PFSK-1 (cell line): ENCODE data around the gene TMEM109.

Experiments
- FOXP2 ChIP-seq: optimal IDR thresholded peaks from 2 replicates; pipeline ENCODE3; 2011; ENCODE audit warnings: borderline replicate concordance, control low read depth, inconsistent platforms; ENCODE audit not compliant: insufficient read depth; ENCODE audit errors: extremely low read length, extremely low read depth
- POLR2AphosphoS5 ChIP-seq: IDR thresholded peaks from 2 replicates; pipeline ENCODE4 v1.6.1; 2012; ENCODE audit warnings: low read depth, mild to moderate bottlenecking, control low read depth, low read length, moderate library complexity
- REST ChIP-seq, 2 experiments: IDR thresholded peaks; 2 replicates each; pipeline versions ENCODE4 v1.6.1 to v1.8.0; 2011 to 2012; ENCODE audit warnings: low read depth in 2 of 2, low read length in 2 of 2, control low read depth in 1 of 2, inconsistent platforms in 1 of 2, mild to moderate bottlenecking in 1 of 2, moderate library complexity in 1 of 2; ENCODE audit not compliant: insufficient read depth in 1 of 2
- SIN3A ChIP-seq: IDR thresholded peaks from 2 replicates; pipeline ENCODE4 v1.6.1; 2012; ENCODE audit warnings: mild to moderate bottlenecking, low read length, moderate library complexity, borderline replicate concordance; ENCODE audit not compliant: insufficient read depth
- TAF1 ChIP-seq: IDR thresholded peaks from 2 replicates; pipeline ENCODE4 v1.6.1; 2012; ENCODE audit warnings: low read length, control low read depth, borderline replicate concordance; ENCODE audit not compliant: insufficient read depth

TMEM109 gene

GRCh38 chr11:60936467-60937143 lies 22.6 kb downstream of the TMEM109 start:
- no peak for TF ChIP-seq FOXP2
- TF ChIP-seq TAF1, result no peak
- TF ChIP-seq POLR2AphosphoS5, result no peak
- no peak for TF ChIP-seq REST (IDR thresholded peaks at IDR 0.05; ENCODE audit: insufficient read depth in 1 of 2, low read depth in 2 of 2, low read length in 2 of 2)
- TF ChIP-seq SIN3A, result no peak

- TF ChIP-seq POLR2AphosphoS5 (no peak), FOXP2 (no peak), REST (IDR thresholded peaks at IDR 0.05; ENCODE audit: insufficient read depth in 1 of 2, low read depth in 2 of 2, low read length in 2 of 2) (no peak), SIN3A (no peak), TAF1 (no peak)
Measured at GRCh38 chr11:60937144-60937527, 23.2 kb downstream of the TMEM109 start.

- no peak for TF ChIP-seq TAF1
- no peak for TF ChIP-seq REST (IDR thresholded peaks at IDR 0.05; ENCODE audit: insufficient read depth in 1 of 2, low read depth in 2 of 2, low read length in 2 of 2)
- TF ChIP-seq FOXP2, result no peak
- TF ChIP-seq POLR2AphosphoS5, result no peak
- TF ChIP-seq SIN3A, result no peak
Measured at GRCh38 chr11:60937811-60938210, 23.9 kb downstream of the TMEM109 start.

- TF ChIP-seq POLR2AphosphoS5 (no peak), TAF1 (no peak), FOXP2 (no peak), SIN3A (no peak), REST (IDR thresholded peaks at IDR 0.05; ENCODE audit: insufficient read depth in 1 of 2, low read depth in 2 of 2, low read length in 2 of 2) (no peak)
Measured at GRCh38 chr11:60938500-60938899, 24.5 kb downstream of the TMEM109 start.

- TF ChIP-seq TAF1 (no peak), REST (IDR thresholded peaks at IDR 0.05; ENCODE audit: insufficient read depth in 1 of 2, low read depth in 2 of 2, low read length in 2 of 2) (no peak), FOXP2 (no peak), SIN3A (no peak), POLR2AphosphoS5 (no peak)
Measured at GRCh38 chr11:60939301-60939700, 25.3 kb downstream of the TMEM109 start.
